HG03103 (cell line): ENCODE results near the gene KIF17.
"Not testable (repeated sequence)": the region's sequence is repeated elsewhere in the genome, so short reads cannot be mapped to it uniquely, and the experiment has no call there.

ENCODE experiments used
- ATAC-seq: cut with Tn5 transposase; IDR thresholded peaks from one replicate; pipeline ENCODE4 v1.9.1; 2021; ENCODE audit warnings: low read depth; ENCODE audit not compliant: unreplicated experiment

The KIF17 gene

DNA sequence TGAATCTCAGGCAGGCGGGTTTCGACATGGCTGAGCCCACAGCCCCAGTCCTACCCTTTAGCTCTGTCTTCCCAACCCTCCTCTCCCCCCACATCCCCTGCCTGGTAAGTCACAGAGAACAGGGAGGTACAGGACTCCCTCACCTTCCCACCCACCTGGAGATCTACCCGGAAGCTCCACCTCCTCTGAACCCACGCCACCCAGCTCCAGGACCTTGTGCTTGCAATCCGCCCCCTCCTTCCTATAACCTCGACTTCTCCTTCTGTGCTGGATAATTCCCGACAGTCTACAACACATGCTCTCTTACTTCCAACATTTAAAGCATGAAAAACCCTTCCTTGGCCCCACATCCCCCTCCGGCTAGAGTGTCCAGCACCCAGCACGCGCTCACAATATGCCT is 22.3 kb downstream of the KIF17 start:
- no peak for ATAC-seq

DNA sequence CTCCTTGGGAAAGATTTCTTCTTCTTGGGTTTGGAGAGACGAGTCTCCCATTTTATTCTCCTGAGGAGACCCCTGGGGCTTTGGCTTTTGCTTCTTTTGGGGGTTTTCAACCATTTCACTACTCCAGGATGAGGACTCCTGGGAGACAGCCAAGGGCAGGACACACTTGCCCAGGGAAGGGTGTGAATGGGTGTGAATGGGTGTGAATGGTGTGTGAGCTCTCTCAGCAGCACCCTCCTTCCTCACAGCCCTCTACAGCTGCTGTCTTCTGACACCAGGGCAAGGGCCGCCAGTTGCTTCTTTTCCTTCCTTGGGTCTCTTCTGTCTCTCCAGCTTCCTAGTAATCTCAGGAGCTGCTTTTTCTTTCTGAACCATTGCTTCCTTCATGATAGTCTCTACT is 24.2 kb downstream of the KIF17 start:
- ATAC-seq, result no peak

DNA sequence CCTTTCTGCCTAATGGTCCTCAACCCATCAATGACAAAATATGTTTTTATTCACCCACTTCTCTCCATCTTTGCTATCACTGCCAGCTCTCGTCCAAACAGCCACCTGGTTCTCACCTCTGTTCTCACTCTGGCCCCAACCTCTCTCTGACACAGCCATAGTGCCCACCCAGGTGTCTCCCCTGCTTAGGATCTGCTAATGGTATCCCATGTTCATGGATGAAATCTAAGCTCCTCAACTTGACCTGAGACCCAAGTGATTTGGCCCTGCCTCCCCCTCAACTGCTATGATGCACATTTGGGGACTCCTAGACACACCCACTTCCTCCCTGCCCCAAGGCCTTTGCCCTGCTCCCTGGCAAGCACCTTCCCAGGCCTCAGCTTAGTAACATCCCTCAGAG is 25.9 kb downstream of the KIF17 start:
- ATAC-seq, result no peak

DNA sequence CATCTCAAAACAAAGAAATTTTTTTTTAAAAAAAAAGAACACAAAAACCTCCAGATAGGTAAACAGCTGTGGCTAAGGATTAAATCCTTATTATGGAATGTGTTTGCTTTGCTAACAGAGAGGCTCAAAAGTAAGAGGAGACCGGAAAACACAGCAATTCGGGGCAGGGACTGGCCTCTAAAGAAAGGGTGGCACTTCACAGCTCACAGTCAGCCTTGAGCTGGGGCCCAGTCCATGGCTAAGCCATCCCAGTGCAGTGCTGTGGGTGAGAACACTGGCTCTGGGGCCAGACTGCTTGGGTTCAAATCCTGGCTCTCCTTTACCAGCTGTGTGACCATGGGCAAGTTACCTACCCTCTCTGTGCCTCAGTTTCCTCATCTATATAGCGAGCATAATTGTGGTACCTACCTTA is 28.2 kb downstream of the KIF17 start:
- ATAC-seq, result no peak

DNA sequence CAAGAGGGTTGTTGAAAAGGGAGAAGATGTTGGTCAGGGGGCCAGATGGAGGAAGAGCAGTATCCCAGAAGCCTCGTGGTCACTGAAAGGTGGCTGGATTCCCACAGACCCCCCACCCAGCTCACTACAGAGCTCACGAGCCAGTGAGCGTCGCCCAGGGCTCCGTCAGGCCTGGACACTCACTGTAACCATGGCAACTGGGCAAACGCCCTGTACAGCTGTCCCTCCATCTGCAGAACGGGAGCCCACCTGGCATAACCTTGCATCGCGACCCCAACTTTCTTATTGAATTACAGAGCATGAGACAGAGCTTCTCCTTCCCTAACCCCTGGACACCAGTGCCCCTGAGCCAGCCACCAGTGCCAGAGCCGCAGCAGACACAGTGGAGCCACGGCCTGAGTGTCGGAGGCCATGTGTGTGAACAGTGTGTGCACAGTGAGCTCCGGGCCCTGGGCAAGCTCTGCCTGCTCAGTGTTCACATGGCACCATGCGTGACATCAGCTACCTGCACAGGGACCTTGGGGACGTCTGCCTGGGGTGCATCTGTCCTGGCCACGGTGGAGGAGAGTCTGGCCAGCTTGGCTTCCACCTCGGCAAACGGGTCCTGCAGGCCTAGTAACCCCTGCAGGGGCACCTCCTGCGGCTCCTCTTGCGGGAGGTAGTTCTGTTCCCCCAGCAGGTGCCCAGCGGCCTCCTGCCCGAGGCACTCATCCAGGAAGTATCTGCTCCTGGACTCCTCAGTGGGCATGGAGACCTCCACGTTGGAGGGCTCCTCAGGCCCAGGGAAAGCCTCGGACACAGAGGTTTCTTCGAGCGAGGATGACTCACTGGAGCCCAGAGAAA is 30.7 kb downstream of the KIF17 start:
- no peak for ATAC-seq

DNA sequence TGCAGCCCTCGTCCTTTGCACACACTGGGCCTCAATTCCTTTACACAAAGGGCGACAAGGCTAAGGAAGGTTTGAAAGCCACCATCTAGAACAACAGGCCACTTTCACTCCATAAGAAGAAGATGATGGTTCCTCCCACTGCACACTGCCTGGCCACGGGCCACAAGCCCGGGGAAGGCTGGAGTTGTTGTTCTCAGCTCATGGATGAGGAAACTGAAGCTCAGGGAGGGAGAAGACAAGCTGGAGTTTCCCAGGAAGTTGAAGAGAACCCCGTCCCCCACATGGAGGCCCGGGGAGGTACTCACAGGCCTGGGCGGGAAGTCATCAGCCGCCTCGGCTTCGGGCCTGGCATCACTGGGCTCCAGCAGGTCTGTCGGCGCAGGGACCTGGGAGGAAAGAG is 32.1 kb downstream of the KIF17 start:
- no peak for ATAC-seq

DNA sequence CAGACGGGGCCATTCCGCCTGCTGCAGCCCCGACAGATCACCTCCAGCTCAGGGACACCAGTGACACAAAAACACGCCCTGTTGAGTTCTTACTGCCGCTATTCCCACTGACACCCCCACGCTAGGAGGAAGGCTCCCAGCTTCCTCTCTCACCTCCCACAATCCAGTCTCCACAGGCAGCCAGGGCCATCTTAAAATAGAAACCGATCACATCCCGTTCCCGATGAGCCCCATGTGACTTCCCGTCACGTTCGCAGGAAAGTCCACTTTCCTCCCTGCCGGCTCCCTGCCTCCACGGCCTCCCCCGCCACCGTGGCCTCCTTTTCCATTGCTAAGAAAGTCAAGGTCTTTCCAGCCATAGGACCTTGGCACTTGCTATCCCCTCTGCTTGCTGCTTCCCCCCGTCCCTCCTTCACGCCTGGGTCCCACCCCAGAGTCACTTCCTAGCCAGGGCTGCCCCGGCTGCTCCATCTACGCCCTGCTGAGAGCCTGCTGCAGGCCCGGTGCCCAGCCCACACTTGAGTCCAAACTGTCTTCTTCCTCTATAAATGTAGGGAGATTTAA is 32.6 kb downstream of the KIF17 start:
- no peak for ATAC-seq

DNA sequence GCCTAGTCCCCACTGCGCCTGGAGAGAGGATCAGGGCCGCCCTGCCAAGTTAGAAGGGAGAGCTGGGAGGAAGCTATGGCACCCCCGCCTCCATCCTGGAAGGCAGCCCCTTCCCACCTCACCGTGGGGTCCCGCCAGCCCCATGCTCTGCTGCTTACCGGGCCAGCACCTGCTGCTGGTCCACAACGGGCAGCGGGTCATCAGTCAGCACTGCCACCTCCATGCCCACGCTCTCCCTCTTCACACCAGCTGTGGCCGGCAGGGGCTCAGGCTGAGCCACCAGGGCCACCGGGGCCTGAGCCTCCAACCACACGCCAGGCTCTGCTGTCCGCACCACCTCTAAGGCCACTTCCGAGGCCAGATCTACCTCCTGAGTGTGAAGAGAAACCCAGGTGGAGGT is 33.2 kb downstream of the KIF17 start:
- no peak for ATAC-seq

DNA sequence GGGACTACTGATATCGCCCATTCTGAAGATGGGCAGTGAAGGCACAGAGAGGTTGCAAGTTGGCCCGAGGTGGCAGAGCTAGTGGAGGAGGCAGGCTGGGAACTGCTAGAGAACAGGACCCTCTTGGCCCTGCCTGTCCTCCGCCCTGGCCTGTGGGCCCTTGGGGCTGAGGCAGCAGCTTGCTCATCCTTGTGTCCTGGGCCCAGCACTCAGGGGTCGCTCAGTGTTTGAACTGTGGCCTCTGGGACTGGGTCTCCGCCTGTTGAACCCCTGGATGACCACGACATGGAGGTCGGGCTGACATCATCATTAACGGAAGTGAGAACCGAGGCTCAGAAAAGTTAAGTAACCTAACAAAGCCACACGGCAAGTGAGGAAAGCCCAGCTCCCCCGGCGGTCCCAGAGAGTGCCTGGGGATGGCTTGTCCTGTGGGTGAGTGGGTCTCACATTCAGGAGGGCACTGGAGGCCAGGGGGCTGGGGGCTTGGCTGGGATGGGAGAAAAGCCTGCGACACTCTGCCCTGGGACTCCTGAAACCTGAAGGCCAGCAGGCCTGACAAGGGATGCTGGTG is 33.7 kb downstream of the KIF17 start:
- no peak for ATAC-seq

DNA sequence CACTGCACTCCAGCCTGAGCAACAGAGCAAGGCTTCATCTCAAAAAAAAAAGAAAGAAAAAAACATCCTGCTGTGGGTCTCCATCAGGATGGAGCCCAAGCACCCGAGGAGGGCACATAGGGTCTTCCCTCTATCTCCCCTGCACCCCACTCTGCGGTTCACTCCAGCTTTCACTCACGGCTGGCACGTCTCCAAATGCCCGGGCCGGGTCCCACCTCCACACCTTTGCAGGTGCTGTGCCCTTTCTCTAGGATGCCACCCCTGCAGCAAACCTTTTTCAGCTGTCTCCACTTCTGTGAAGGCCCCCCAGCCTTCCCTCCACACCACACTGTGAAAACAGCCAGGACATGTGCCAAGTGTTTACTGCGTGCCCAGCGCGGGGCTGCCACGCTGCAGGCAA is 34.2 kb downstream of the KIF17 start:
- no peak for ATAC-seq

DNA sequence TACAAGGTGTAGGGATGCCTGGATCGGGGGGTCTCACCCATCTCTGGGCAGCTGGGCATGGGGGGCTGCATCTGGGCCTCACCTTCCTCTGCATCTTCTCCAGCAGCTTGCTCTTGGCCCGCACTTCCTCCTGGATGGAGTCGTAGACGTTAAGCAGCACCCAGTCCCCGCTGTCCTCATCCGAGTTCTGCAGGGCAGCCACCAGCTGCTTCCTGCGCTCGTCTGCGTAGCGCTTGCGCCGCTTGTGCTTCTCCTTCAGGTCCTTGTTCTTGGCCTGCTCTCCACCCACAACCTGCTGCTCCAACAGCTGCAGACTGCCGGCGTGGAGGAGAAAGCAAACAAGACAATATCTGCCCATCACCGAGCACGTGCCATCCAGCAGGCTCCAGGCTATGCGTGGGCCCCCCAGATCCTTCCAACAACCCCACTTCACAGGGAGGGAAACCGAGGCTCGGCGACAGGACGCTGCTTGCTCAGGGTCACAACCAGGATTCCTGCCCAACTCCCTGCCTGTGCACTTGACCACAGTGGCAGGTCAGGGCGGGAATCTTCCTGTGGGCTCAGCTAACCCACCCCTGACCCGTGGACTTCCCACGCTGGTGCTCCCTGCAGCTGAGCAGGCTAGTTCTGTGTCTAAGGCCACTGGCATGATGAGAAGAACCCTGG is 35.1 kb downstream of the KIF17 start:
- ATAC-seq, result no peak

DNA sequence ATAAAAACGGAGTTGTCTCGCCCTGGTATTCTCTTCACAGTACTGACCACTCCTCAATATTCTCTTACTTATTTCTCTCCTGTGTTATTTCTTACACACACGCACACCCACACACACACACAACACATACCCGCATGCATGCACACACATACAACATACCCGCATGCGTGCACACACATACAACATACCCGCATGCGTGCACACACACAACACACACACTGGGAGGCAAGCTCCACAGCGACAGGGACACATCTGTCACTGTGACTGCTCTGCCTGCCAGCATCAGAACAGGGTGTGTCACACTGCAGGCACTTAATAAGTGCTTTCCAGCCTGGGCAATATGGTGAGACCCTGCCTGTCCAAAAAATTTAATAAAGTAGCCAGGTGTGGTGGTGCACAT is 35.8 kb downstream of the KIF17 start:
- no peak for ATAC-seq

DNA sequence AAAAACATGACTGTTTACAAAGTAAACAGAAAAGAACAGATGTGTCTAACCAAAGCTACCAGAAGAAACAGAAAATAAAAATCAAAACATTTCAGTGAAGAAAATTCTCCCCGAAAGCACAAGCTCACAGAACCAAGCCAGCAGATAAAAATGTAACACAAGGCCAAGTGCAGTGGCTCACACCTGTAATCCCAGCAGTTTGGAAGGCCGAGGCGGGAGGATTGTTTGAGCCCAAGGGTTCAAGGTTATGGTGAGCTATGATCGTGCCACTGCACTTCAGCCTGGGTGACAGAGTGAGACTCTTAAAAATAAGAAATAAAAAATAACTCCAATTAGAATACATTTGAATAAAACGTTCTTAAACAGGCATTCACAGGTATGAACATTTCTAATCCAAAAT is 37.5 kb downstream of the KIF17 start:
- ATAC-seq, result no peak

DNA sequence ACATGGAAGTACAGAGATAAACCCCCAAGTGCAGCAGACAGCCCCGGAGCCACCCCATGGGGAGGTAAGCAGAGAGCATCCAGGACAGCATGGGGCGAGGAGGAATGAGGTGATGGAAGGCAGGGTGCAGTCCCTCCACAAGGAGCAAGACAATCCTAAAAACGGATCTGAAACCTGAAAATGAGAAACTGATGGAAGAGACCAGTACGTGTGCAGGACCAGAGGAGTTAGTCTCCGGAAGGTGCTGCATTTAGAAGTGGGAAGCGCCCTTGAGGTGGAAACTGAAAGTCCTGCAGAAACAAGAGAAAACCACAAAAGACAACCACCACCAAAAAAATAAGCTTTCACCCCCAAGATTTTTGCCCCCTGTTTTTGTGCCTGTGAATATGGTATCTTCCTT is 39.2 kb downstream of the KIF17 start:
- ATAC-seq, result peak; percentile 51

DNA sequence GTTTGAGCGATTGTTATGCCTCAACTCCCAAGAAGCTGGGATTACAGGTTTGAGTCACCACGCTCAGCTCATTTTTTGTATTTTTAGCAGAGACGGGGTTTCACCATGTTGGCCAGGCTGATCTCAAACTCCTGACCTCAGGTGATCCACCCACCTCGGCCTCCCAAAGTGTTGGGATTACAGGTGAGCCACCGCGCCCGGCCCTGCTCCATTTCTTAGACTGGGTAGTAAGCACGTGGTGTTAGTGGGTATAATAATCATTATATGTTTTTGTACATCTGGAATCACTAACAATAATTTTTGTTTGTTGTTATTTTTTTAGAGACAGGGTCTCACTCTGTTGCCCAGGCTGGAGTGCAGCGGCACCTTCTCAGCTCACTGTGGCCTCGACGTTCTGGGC is 44.2 kb downstream of the KIF17 start:
- ATAC-seq, result not testable (repeated sequence)

DNA sequence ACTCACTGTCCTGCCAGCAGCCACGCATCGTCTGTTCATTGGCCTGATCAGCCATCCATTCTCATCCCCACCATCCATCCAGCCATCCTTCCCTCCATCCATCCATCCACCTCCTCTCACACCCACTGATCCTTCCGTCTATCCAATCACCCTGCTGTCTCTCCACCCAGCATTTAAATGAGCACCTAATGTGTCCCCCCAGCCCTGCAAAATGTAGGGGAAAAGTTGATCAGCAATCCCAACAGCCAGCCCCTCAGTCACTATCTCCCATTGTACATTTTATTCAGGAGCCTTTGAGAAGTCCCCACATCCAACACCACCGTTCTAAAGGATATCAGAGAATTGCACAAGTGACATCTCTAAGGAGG is 45.6 kb downstream of the KIF17 start:
- ATAC-seq, result no peak

DNA sequence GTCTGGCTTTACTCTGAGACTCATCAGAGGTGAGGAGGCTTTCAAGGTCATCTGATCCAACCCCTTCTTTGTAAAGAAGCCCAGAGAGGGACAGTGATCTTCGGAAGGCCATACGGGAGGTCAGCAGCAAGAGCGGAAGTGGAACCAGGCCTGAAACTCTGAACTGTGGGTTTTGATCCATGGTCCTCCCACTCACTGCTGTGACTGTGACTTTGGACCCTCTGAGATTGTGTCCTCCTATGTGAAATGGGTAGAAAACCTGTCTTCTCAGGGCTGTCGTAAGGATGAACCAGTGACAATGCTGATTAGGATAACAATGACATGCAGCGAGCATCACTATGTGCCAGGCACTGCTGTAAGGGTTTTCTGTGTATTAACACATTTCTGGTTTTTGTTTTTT is 46.9 kb downstream of the KIF17 start:
- ATAC-seq, result no peak

DNA sequence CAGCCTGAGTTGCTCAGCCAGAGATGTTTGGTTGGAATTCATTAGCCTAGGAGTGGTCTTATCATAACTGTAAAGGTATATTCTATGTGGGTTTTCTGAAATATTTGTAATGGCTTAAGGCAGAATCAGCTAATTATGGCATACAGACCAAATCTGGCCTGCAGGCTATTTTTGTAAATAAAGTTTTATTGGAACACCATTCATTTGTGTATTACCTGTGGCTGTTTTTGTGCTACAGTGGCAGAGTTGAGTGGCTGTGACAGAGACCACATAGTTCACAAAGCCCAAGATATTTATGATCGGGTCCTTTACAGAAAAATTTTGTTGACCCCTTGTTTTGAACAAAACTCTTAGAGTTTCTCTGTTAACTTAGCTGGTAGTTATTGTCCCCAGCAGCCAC is 49.2 kb downstream of the KIF17 start:
- no peak for ATAC-seq

DNA sequence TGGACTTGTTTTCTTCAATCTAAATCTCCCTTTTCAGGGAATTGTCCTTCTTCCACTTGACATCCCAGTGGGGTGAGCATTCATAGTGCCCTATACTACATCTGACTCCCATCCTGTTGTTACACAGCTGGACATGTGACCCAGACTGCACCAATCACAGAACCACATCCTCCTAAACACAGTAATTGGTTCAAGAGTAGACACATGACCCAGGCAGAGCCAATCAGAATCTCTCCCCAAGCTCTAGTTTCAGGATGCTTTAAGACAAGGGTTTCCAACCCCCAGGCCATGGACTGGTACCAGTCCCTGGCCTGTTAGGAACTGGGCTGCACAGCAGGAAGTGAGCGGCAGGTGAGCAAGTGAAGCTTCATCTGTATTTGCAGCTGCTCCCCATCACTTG is 51.0 kb downstream of the KIF17 start:
- ATAC-seq, result no peak

DNA sequence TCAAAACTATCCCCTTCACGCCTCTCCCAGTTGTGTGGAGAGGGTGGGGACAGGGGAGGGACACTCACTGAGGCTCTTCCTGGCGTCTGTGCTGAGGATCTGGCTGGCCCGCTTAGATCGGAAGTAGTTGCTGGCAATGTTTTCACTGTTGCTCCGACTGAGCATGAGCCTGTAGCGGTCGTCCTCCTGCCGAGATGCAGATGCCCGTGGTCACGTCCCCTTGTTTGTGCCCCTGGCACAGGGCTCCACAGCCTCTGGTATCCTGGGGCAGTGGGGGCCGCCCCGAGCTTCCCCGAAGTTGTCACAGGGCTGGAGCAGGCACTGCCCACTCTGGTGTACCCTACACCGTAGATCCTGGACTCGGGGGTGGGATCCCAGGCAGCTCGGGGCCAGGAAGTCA is 51.7 kb downstream of the KIF17 start:
- no peak for ATAC-seq

DNA sequence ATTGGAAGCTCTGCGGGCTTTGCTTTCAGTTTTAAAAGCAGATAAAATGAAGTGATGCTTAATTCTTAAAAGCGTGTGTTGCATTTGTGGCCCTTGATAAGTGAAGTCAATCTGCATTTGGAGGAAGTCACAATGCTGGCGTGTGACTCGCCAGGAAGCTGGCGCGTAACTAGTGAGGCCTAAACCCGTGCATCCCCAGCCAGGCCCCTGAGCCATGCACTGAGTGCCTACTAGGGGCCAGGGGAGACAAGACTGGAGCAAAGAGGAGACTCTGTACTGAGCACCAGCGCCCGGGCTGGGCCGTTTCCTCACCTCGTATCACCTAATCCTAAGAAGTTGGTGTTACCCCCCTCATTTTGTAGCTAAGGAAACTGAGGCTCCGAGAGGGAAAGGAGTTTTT is 52.1 kb downstream of the KIF17 start:
- ATAC-seq, result no peak
